ENCODE data around the gene HID1. TPM values are rescaled to one million over a fixed set of nuclear protein-coding genes. Genes with fewer than 3 reads are reported as not detected.

The HID1 gene
- total RNA-seq, 1 experiment from 2014 or later: 114 TPM

GRCh38 chr17:74950207-74950606 lies 22.4 kb downstream of the HID1 start:
- no peak for TF ChIP-seq CTCF (IDR thresholded peaks at IDR 0.05; ENCODE audit: unreplicated experiment)
- Mint-ChIP-seq H3K36me3 (ENCODE audit: insufficient read depth, unreplicated experiment) (peaks cover 44% of the 10 kb centered on the region), H3K27ac (ENCODE audit: unreplicated experiment) (no peak overlapping the region), H3K9me3 (ENCODE audit: low read depth, unreplicated experiment) (no peaks in the 10 kb centered on the region), H3K27me3 (ENCODE audit: unreplicated experiment) (peaks cover 20% of the 10 kb centered on the region), H3K4me1 (ENCODE audit: low read depth, unreplicated experiment) (no peaks in the 10 kb centered on the region), H3K4me3 (ENCODE audit: low read depth, unreplicated experiment) (no peak overlapping the region)
- DNase-seq: no peak
- intact Hi-C loops (cut with micrococcal nuclease; ENCODE audit: unreplicated experiment): no loop called here
- BruUV-seq (replicated peaks): no TSS peak
- CTCF ChIA-PET: no interaction called here

- no peak overlapping the region for H3K4me3 Mint-ChIP-seq (ENCODE audit: low read depth, unreplicated experiment)
- no peak overlapping the region for H3K27ac Mint-ChIP-seq (ENCODE audit: unreplicated experiment)
- H3K4me1 Mint-ChIP-seq (ENCODE audit: low read depth, unreplicated experiment): no peaks in the 10 kb centered on the region
- H3K36me3 Mint-ChIP-seq (ENCODE audit: insufficient read depth, unreplicated experiment): peaks cover 38% of the 10 kb centered on the region
- no peak for TF ChIP-seq CTCF (IDR thresholded peaks at IDR 0.05; ENCODE audit: unreplicated experiment)
- intact Hi-C loops (cut with micrococcal nuclease; ENCODE audit: unreplicated experiment): no loop called here
- H3K9me3 Mint-ChIP-seq (ENCODE audit: low read depth, unreplicated experiment): no peaks in the 10 kb centered on the region
- peaks cover 26% of the 10 kb centered on the region for H3K27me3 Mint-ChIP-seq (ENCODE audit: unreplicated experiment)
- no TSS peak for BruUV-seq (replicated peaks)
- CTCF ChIA-PET: interaction anchor here (1.7 kb wide), 1 partner anchor 11 kb away, joined by 6 read pairs; no protein-coding TSS in a partner anchor
- DNase-seq: no peak
Measured at GRCh38 chr17:74949455-74950115, 23.0 kb downstream of the HID1 start.

- H3K27ac Mint-ChIP-seq (ENCODE audit: unreplicated experiment): no peak overlapping the region
- CTCF ChIA-PET: no interaction called here
- no peak overlapping the region for H3K4me3 Mint-ChIP-seq (ENCODE audit: low read depth, unreplicated experiment)
- TF ChIP-seq CTCF (IDR thresholded peaks at IDR 0.05; ENCODE audit: unreplicated experiment): no peak
- intact Hi-C loops (cut with micrococcal nuclease; ENCODE audit: unreplicated experiment): no loop called here
- peaks cover 50% of the 10 kb centered on the region for H3K27me3 Mint-ChIP-seq (ENCODE audit: unreplicated experiment)
- DNase-seq: no peak
- no TSS peak for BruUV-seq (replicated peaks)
- peaks cover 19% of the 10 kb centered on the region for H3K36me3 Mint-ChIP-seq (ENCODE audit: insufficient read depth, unreplicated experiment)
- no peaks in the 10 kb centered on the region for H3K9me3 Mint-ChIP-seq (ENCODE audit: low read depth, unreplicated experiment)
- H3K4me1 Mint-ChIP-seq (ENCODE audit: low read depth, unreplicated experiment): no peaks in the 10 kb centered on the region
Measured at GRCh38 chr17:74947041-74947754, 25.4 kb downstream of the HID1 start.

- no peak for DNase-seq
- CTCF ChIA-PET: no interaction called here
- BruUV-seq (replicated peaks): no TSS peak
- Mint-ChIP-seq H3K27ac (ENCODE audit: unreplicated experiment) (no peak overlapping the region), H3K9me3 (ENCODE audit: low read depth, unreplicated experiment) (no peaks in the 10 kb centered on the region), H3K27me3 (ENCODE audit: unreplicated experiment) (peaks cover 55% of the 10 kb centered on the region), H3K36me3 (ENCODE audit: insufficient read depth, unreplicated experiment) (peaks cover 15% of the 10 kb centered on the region), H3K4me1 (ENCODE audit: low read depth, unreplicated experiment) (no peaks in the 10 kb centered on the region), H3K4me3 (ENCODE audit: low read depth, unreplicated experiment) (no peak overlapping the region)
- TF ChIP-seq CTCF (IDR thresholded peaks at IDR 0.05; ENCODE audit: unreplicated experiment): no peak
- intact Hi-C loops (cut with micrococcal nuclease; ENCODE audit: unreplicated experiment): no loop called here
Measured at GRCh38 chr17:74946641-74947040, 25.9 kb downstream of the HID1 start.
